NK-92 treated with Interleukin-12 subunit alpha and Interleukin-12 subunit beta, amount 100 ng/mL, for 24 hours (cell line): ENCODE data around the gene STUB1.

Experiments
- DNase-seq: peaks from one replicate; lab custom pipeline; 2025; lab: John Stamatoyannopoulos, UW

Gene STUB1

GRCh38 chr16:694863-695354 lies 14.7 kb downstream of the STUB1 start:
- DNase-seq = no peak

GRCh38 chr16:695355-696089 lies 15.3 kb downstream of the STUB1 start:
- no peak for DNase-seq

- no peak for DNase-seq
These were observed 18.9 kb downstream of the STUB1 start for GRCh38 chr16:698911-699671.

GRCh38 chr16:700684-701584 lies 20.7 kb downstream of the STUB1 start:
- no peak for DNase-seq

- DNase-seq = no peak
These were observed 22.1 kb downstream of the STUB1 start for GRCh38 chr16:702341-702740.

GRCh38 chr16:703406-703805 lies 23.2 kb downstream of the STUB1 start:
- DNase-seq = no peak

GRCh38 chr16:704047-704446 lies 23.8 kb downstream of the STUB1 start:
- no peak for DNase-seq

GRCh38 chr16:704552-705380 lies 24.6 kb downstream of the STUB1 start:
- no peak for DNase-seq

GRCh38 chr16:705431-706188 lies 25.4 kb downstream of the STUB1 start, which contains the start of gene FBXL16:
TSS of gene FBXL16 (minus strand) at chr16:705801. CDS start at chr16:697405, 8,396 bp downstream.
- DNase-seq = no peak

GRCh38 chr16:706189-707061 lies 26.2 kb downstream of the STUB1 start:
- DNase-seq = no peak

- no peak for DNase-seq
These were observed 26.9 kb downstream of the STUB1 start for GRCh38 chr16:707062-707538.

GRCh38 chr16:708019-708418 lies 27.8 kb downstream of the STUB1 start:
- no peak for DNase-seq

GRCh38 chr16:708959-709358 lies 28.7 kb downstream of the STUB1 start:
- DNase-seq = no peak

GRCh38 chr16:709566-710499 lies 29.6 kb downstream of the STUB1 start:
- DNase-seq = no peak

GRCh38 chr16:710500-711075 lies 30.4 kb downstream of the STUB1 start:
- no peak for DNase-seq

GRCh38 chr16:711084-711483 lies 30.9 kb downstream of the STUB1 start:
- no peak for DNase-seq

GRCh38 chr16:711548-712320 lies 31.5 kb downstream of the STUB1 start:
- peak; percentile 50 for DNase-seq
